HepG2 (cell line): ENCODE measurements around the gene CD248. TPM values are rescaled to one million over a fixed set of nuclear protein-coding genes. Genes with fewer than 3 reads are reported as not detected.

Experiments
- EP300 ChIP-seq, 3 experiments: sonication (generic) in 1 of 3; formaldehyde crosslinking in 1 of 3; IDR thresholded peaks; 2 replicates each; pipeline versions ENCODE4 v1.5.1 to v1.6.1; 2011 to 2020; ENCODE audit warnings: low read depth in 2 of 3, low read length in 2 of 3, borderline replicate concordance in 1 of 3, improper control_type of control experiment in 1 of 3, mild to moderate bottlenecking in 1 of 3, missing genetic modification reagents in 1 of 3, moderate library complexity in 1 of 3
- FOXC1 ChIP-seq: sonication (generic); formaldehyde crosslinking; IDR thresholded peaks from 2 replicates; pipeline ENCODE4 v1.8.0; 2022; ENCODE audit warnings: mild to moderate bottlenecking, missing genetic modification reagents, borderline replicate concordance
- MXI1 ChIP-seq: IDR thresholded peaks from 3 replicates; pipeline ENCODE4 v1.6.1; 2012; ENCODE audit warnings: low read depth, low read length, inconsistent platforms, borderline replicate concordance
- PHF8 ChIP-seq: sonication (generic); formaldehyde crosslinking; IDR thresholded peaks from 2 replicates; pipeline ENCODE4 v1.5.0; 2020; ENCODE audit warnings: missing genetic modification reagents
- RXRB ChIP-seq: IDR thresholded peaks from 2 replicates; pipeline ENCODE4 v1.6.1; 2016; ENCODE audit warnings: borderline replicate concordance, missing genetic modification reagents, missing compliant biosample characterization
- SRSF9 ChIP-seq: fragments of 200-400 bp; formaldehyde crosslinking; IDR thresholded peaks from 2 replicates; pipeline ENCODE4 v1.6.1; 2018; ENCODE audit warnings: borderline replicate concordance, mild to moderate bottlenecking, low read depth, low read length; ENCODE audit not compliant: insufficient read depth, poor library complexity, severe bottlenecking
- USF2 ChIP-seq, 2 experiments: sonication (generic) in 1 of 2; formaldehyde crosslinking in 1 of 2; IDR thresholded peaks; 2 replicates each; pipeline versions ENCODE4 v1.5.1 to v1.6.1; 2011 to 2020; ENCODE audit warnings: borderline replicate concordance in 1 of 2, low read depth in 1 of 2, low read length in 1 of 2, mild to moderate bottlenecking in 1 of 2, missing genetic modification reagents in 1 of 2, moderate library complexity in 1 of 2
- ZBED4 ChIP-seq: sonication (generic); formaldehyde crosslinking; IDR thresholded peaks from 2 replicates; pipeline ENCODE4 v1.4.0; 2020; ENCODE audit warnings: missing genetic modification reagents, borderline replicate concordance
- ZEB1 ChIP-seq: IDR thresholded peaks from 2 replicates; pipeline ENCODE4 v1.6.1; 2012; ENCODE audit warnings: mild to moderate bottlenecking, low read depth, inconsistent platforms; ENCODE audit not compliant: insufficient replicate concordance
- ZNF232 ChIP-seq: sonication (generic); formaldehyde crosslinking; IDR thresholded peaks from 2 replicates; pipeline ENCODE4 v1.4.0; 2020; ENCODE audit warnings: missing genetic modification reagents, borderline replicate concordance
- ZNF281 ChIP-seq: sonication (generic); formaldehyde crosslinking; IDR thresholded peaks from 2 replicates; pipeline ENCODE4 v1.4.0; 2020; ENCODE audit warnings: missing genetic modification reagents, borderline replicate concordance
- ZNF816 ChIP-seq: sonication (generic); formaldehyde crosslinking; IDR thresholded peaks from 2 replicates; pipeline ENCODE4 v1.8.0; 2022; ENCODE audit warnings: missing genetic modification reagents, mild to moderate bottlenecking, borderline replicate concordance
- ZNF878 ChIP-seq: sonication (generic); formaldehyde crosslinking; IDR thresholded peaks from 2 replicates; pipeline ENCODE4 v1.8.1; 2023; ENCODE audit warnings: mild to moderate bottlenecking, missing genetic modification reagents, moderate library complexity
- ZSCAN5A ChIP-seq: sonication (generic); formaldehyde crosslinking; IDR thresholded peaks from 2 replicates; pipeline ENCODE4 v1.8.0; 2022; ENCODE audit warnings: mild to moderate bottlenecking, missing genetic modification reagents, borderline replicate concordance
- polyA plus RNA-seq, 8 experiments: library from polyadenylated mRNA; depleted of rRNA in 3 of 8; stranded (reverse) in 7 of 8; unstranded in 1 of 8; fragments of >200 nt; fragmentation: Illumina TruSeq in 4 of 8; extraction: Trizol in 4 of 8; gene quantifications; 2 replicates each; pipeline versions ENCODE4 v1.2.1 to v1.2.3, GENCODE V29; 2011 to 2016; ENCODE audit warnings: low read depth in 4 of 8, missing spikeins in 1 of 8, mixed read lengths in 1 of 8; ENCODE audit not compliant: insufficient read depth in 1 of 8
- total RNA-seq, 5 experiments: library from RNA; depleted of rRNA; stranded (reverse); fragments of >200 nt; fragmentation: Illumina TruSeq; extraction: Trizol; gene quantifications; 2 replicates each; pipeline ENCODE4 v1.2.3, GENCODE V29; 2016; ENCODE audit warnings: low read depth in 1 of 5

The CD248 gene
- total and polyA plus RNA-seq, 2 of the 13 experiments (the other 11 are each of a cell fraction or from before 2014, with no cell fraction given), result 0.25 to 0.35 TPM

- 0 out of 2 replicates have a peak, but pooled peaks have one; percentile 37 for TF ChIP-seq ZBED4 (CRISPR knock-in tag)
- TF ChIP-seq ZNF232 (CRISPR knock-in tag), result 0 out of 2 replicates have a peak, but pooled peaks have one; percentile 33
- peak; percentile 92; the same call in 2 of the 3 replicates for TF ChIP-seq MXI1
- peak; percentile 53; the same call in 1 of the 2 replicates for TF ChIP-seq USF2 (IDR thresholded peaks at IDR 0.05; ENCODE audit: low read depth, low read length)
- no peak; the same call in 1 of the 2 replicates for TF ChIP-seq USF2 (CRISPR knock-in tag; IDR thresholded peaks at IDR 0.05; ENCODE audit: borderline replicate concordance)
- no peak for TF ChIP-seq ZNF816 (CRISPR knock-in tag)
- TF ChIP-seq RXRB (CRISPR knock-in tag), result peak; percentile 79
- peak; percentile 64; the same call in 1 of the 2 replicates for TF ChIP-seq ZNF878 (CRISPR knock-in tag)
- 0 out of 2 replicates have a peak, but pooled peaks have one; percentile 19 for TF ChIP-seq FOXC1
- peak; percentile 28; the same call in 1 of the 2 replicates for TF ChIP-seq ZNF281
- TF ChIP-seq ZEB1, result peak; percentile 47
- TF ChIP-seq EP300 (IDR thresholded peaks at IDR 0.05; ENCODE audit: low read depth in 2 of 2, low read length in 2 of 2), result no peak
- TF ChIP-seq EP300 (CRISPR knock-in tag; IDR thresholded peaks at IDR 0.05; ENCODE audit: borderline replicate concordance), result no peak
- TF ChIP-seq PHF8 (CRISPR knock-in tag), result peak; percentile 41; the same call in 1 of the 2 replicates
- TF ChIP-seq ZSCAN5A (CRISPR knock-in tag), result peak; percentile 82; the same call in 1 of the 2 replicates
- TF ChIP-seq SRSF9, result no peak
Observed at GRCh38 chr11:66328302-66329144, 11.7 kb upstream of the CD248 start (continued).
